Fibroblast of lung (primary cell): ENCODE results near the gene CLASP2. TPM values are rescaled to one million over a fixed set of nuclear protein-coding genes. Genes with fewer than 3 reads are reported as not detected.
"Not testable (repeated sequence)": the region's sequence is repeated elsewhere in the genome, so short reads cannot be mapped to it uniquely, and the experiment has no call there.

Experiments
- DNase-seq, 2 donors: peaks; one replicate each; pipeline versions ENCODE4 v3.0.0 to v3.0.0-alpha.2; 2010; ENCODE audit warnings: low read depth in 2 of 2
- H2AFZ ChIP-seq: 2 replicates; pipeline ENCODE4 v1.5.1; 2012; ENCODE audit warnings: low read length, control low read depth, inconsistent platforms
- H3K27ac ChIP-seq: 2 replicates; pipeline ENCODE4 v1.5.1; 2011; ENCODE audit warnings: low read length, control low read depth; ENCODE audit not compliant: insufficient read depth
- H3K27me3 ChIP-seq: 2 replicates; pipeline ENCODE4 v1.5.1; 2011; ENCODE audit warnings: mild to moderate bottlenecking, low read length; ENCODE audit not compliant: control insufficient read depth, insufficient read depth
- H3K36me3 ChIP-seq: 2 replicates; pipeline ENCODE4 v1.5.1; 2011; ENCODE audit warnings: low read length; ENCODE audit not compliant: control insufficient read depth, insufficient read depth
- H3K4me1 ChIP-seq: 2 replicates; pipeline ENCODE4 v1.5.1; 2011; ENCODE audit warnings: low read length; ENCODE audit not compliant: control insufficient read depth, insufficient read depth; ENCODE audit errors: extremely low read depth
- H3K4me2 ChIP-seq: 2 replicates; pipeline ENCODE4 v1.5.1; 2011; ENCODE audit warnings: low read length, control low read depth; ENCODE audit not compliant: insufficient read depth; ENCODE audit errors: extremely low read depth
- H3K4me3 ChIP-seq, 4 experiments: fragments of 200-600 bp in 1 of 4; sonication (generic) in 1 of 4; replicated peaks in 1 of 4; 2 replicates each; pipeline ENCODE4 v1.5.1; 2011 to 2016; ENCODE audit warnings: low read length in 4 of 4, low read depth in 3 of 4, mild to moderate bottlenecking in 3 of 4, control low read depth in 2 of 4, inconsistent platforms in 1 of 4, mixed read lengths in 1 of 4; ENCODE audit not compliant: insufficient read depth in 1 of 4; ENCODE audit errors: control extremely low read depth in 1 of 4
- H3K79me2 ChIP-seq: 2 replicates; pipeline ENCODE4 v1.5.1; 2012; ENCODE audit warnings: mild to moderate bottlenecking, low read length, inconsistent platforms; ENCODE audit not compliant: control insufficient read depth, insufficient read depth
- H3K9ac ChIP-seq: 2 replicates; pipeline ENCODE4 v1.5.1; 2011; ENCODE audit warnings: mild to moderate bottlenecking, low read length, control low read depth; ENCODE audit not compliant: insufficient read depth
- H3K9me3 ChIP-seq: 2 replicates; pipeline ENCODE4 v1.5.1; 2012; ENCODE audit warnings: low read depth, low read length; ENCODE audit not compliant: control insufficient read depth, insufficient read depth
- H4K20me1 ChIP-seq: 2 replicates; pipeline ENCODE4 v1.5.1; 2011; ENCODE audit warnings: low read length; ENCODE audit not compliant: control insufficient read depth, insufficient read depth; ENCODE audit errors: extremely low read depth
- EZH2 ChIP-seq: IDR thresholded peaks from 2 replicates; pipeline ENCODE4 v1.5.1; 2012; ENCODE audit warnings: low read length, control low read depth, mild to moderate bottlenecking; ENCODE audit errors: missing control alignments
- polyA plus RNA-seq, 2 donors: library from polyadenylated mRNA; depleted of rRNA in 1 of 2; stranded (reverse) in 1 of 2; unstranded in 1 of 2; fragments of >200 nt; gene quantifications; 2 replicates each; pipeline ENCODE4 v1.2.1, GENCODE V29; 2011 to 2012; ENCODE audit warnings: missing spikeins in 1 of 2
- total RNA-seq: library from RNA; depleted of rRNA; stranded (reverse); fragments of >200 nt; gene quantifications from 2 replicates; pipeline ENCODE4 v1.2.1, GENCODE V29; 2014
- TF ChIP-seq, protein P1 (sequence below), 2 donors: IDR thresholded peaks in 1 of 2; conservative IDR thresholded peaks in 1 of 2; 1 replicate in 1 of 2; 2 replicates in 1 of 2; pipeline ENCODE4 v1.5.1; 2011 to 2012; ENCODE audit warnings: low read length in 2 of 2, control low read depth in 1 of 2, inconsistent platforms in 1 of 2, low read depth in 1 of 2, mild to moderate bottlenecking in 1 of 2

The CLASP2 gene
- total and polyA plus RNA-seq, 2 donors (not counting 1 experiment from before 2014, with no cell fraction given): 31.8 to 62.6 TPM

DNA sequence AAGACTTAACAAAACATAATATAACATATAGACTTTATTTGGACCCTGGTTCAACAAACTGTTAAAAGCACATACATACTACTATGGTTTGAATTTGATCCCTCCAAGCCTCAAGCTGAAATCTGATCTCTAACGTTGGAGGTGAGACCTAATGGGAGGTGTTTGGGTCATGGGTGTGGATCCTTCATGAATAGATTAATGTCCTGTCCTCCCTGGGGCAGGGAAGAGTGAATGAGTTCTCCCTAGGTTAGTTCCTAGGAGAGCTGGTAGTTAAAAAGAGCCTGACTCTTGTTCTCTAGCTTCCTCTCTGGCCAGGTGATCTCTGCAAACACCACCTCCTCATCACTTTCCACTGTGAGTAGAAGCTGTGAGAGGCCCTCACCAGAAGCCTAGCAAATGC lies 36.4 kb downstream of the CLASP2 start:
- Histone ChIP-seq H3K27me3 (no peaks in the 10 kb centered on the region), H3K9me3 (no peaks in the 10 kb centered on the region), H3K4me3 (no peak overlapping the region), H3K4me2 (no peak overlapping the region), H3K9ac (no peak overlapping the region), H3K4me1 (no peaks in the 10 kb centered on the region), H3K36me3 (no peaks in the 10 kb centered on the region), H3K27ac (no peak overlapping the region), H3K79me2 (no peaks in the 10 kb centered on the region), H2AFZ (no peak overlapping the region), H4K20me1 (no peaks in the 10 kb centered on the region)
- TF ChIP-seq EZH2: no peak
- TF ChIP-seq, protein P1, sequence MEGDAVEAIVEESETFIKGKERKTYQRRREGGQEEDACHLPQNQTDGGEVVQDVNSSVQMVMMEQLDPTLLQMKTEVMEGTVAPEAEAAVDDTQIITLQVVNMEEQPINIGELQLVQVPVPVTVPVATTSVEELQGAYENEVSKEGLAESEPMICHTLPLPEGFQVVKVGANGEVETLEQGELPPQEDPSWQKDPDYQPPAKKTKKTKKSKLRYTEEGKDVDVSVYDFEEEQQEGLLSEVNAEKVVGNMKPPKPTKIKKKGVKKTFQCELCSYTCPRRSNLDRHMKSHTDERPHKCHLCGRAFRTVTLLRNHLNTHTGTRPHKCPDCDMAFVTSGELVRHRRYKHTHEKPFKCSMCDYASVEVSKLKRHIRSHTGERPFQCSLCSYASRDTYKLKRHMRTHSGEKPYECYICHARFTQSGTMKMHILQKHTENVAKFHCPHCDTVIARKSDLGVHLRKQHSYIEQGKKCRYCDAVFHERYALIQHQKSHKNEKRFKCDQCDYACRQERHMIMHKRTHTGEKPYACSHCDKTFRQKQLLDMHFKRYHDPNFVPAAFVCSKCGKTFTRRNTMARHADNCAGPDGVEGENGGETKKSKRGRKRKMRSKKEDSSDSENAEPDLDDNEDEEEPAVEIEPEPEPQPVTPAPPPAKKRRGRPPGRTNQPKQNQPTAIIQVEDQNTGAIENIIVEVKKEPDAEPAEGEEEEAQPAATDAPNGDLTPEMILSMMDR (conservative IDR thresholded peaks at IDR 0.05 in 1 of 2, IDR thresholded peaks at IDR 0.05 in 1 of 2; ENCODE audit: low read depth in 1 of 2, low read length in 2 of 2): no peak
- DNase-seq: no peak

DNA sequence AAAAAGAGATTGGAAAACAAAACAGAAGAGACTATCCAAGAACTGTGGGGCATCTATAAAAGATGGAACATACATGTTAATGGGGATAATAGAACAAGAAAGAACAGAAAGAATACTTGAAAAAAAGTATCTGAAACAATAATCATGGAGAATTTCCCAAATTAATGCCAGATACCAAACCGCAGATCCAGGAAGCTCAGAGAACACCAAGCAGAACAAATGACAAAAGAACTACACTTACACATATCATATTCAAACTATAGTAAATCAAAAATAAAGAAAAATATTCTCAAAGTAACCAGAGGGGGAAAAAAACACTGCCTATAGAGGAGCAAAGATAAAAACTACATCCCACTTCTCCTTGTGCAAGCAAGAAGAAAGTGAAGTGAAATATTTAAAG lies 40.0 kb downstream of the CLASP2 start:
- no peak for TF ChIP-seq EZH2
- TF ChIP-seq, protein P1 (conservative IDR thresholded peaks at IDR 0.05 in 1 of 2, IDR thresholded peaks at IDR 0.05 in 1 of 2; ENCODE audit: low read depth in 1 of 2, low read length in 2 of 2): no peak
- Histone ChIP-seq H3K9me3 (no peaks in the 10 kb centered on the region), H3K27ac (no peak overlapping the region), H3K27me3 (no peaks in the 10 kb centered on the region), H3K9ac (no peak overlapping the region), H3K4me2 (no peak overlapping the region), H4K20me1 (no peaks in the 10 kb centered on the region), H3K79me2 (no peaks in the 10 kb centered on the region), H3K36me3 (no peaks in the 10 kb centered on the region), H2AFZ (no peak overlapping the region), H3K4me1 (no peaks in the 10 kb centered on the region), H3K4me3 (no peak overlapping the region)
- no peak for DNase-seq

DNA sequence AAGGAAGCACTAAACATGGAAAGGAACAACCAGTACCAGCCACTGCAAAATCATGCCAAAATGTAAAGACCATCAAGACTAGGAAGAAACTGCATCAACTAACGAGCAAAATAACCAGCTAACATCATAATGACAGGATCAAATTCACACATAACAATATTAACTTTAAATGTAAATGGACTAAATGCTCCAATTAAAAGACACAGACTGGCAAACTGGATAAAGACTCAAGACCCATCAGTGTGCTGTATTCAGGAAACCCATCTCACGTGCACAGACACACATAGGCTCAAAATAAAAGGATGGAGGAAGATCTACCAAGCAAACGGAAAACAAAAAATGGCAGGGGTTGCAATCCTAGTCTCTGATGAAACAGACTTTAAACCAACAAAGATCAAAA lies 44.6 kb downstream of the CLASP2 start:
- H3K4me2 ChIP-seq, H3K9ac ChIP-seq, H3K9me3 ChIP-seq, H3K4me1 ChIP-seq, DNase-seq, H3K27me3 ChIP-seq, H3K79me2 ChIP-seq, H3K36me3 ChIP-seq, H2AFZ ChIP-seq, H4K20me1 ChIP-seq, H3K27ac ChIP-seq, H3K4me3 ChIP-seq: not testable (repeated sequence)
